GM08714 (cell line): Measurements from ENCODE around the gene GPNMB.

Source experiments
- H3K4me3 ChIP-seq: fragments of 200-500 bp; sonication (Bioruptor generic); 2 replicates; pipeline ENCODE4 v1.5.1; 2014; ENCODE audit warnings: mild to moderate bottlenecking, low read length, inconsistent platforms
- ZNF274 ChIP-seq: IDR thresholded peaks from 2 replicates; pipeline ENCODE4 v1.6.1; 2012; ENCODE audit warnings: mild to moderate bottlenecking, low read depth, low read length

Gene GPNMB

DNA sequence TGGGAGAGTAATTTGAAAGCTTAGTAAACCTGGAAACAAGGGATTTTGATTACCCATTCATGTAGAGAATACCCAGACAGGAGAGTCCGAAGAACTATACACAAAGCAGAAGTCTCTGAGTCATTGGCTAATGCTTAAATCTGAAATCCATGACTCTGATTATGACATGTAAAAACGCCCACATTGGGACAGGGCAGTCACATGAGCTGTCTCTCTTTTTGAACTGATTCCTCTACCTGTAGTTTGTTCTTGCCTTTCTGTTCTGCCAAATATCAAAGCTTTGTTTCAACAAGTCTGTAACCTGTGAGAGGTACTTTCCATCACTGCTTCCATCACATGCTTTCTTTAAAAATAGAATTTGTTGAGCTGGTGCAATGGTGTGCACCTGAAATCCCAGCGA, 4.3 kb upstream of the GPNMB start:
- TF ChIP-seq ZNF274: no peak

DNA sequence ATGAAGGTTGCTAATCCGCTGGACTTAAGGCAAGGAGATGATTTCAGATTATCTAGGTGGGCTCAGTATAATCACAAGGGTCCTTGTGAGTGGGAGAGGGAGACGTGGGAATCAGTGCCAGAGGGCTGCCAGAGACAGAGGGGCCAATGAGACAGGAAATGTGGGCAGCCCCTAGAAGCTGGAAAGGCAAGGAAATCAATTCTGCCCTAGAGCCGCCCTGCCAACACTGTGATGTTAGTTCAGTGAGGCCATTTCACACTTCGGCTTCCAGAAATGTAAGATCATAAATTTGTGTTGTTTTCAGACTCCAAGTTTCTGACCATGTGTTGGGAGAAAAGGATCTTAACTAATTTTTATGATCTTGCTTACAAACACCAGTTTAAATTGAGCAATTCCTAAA, 3.6 kb upstream of the GPNMB start:
- TF ChIP-seq ZNF274: no peak
- H3K4me3 ChIP-seq: no peak overlapping the region

More for the DNA sequence above, 4.3 kb upstream of the GPNMB start:
- H3K4me3 ChIP-seq: no peak overlapping the region

DNA sequence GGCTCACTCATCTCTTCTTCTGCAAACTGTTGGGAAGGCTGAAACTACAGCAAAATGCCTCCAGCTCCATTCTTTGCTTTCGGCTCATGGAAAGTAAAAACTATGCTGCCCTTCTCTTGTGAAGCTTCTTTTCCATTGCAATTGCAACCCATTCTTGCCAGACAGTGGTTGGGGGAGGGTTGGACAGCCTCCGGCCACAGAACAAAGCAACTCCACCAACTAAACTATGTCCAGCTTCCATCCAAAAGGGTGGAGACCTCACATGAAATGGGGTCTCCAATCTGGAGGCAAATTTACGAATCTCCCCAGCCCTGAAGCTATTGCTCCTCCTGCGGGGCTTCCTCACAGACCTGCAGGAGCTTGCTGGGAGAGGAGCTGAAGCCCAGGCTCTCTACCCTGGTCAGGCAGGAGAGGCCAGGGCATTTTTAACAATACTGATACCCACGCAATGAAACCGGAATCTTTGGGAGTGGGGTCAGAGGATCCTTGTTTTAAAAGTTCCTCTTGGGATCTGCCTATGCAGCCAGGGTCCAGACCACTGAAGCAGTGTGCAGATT, 549 bp downstream of the GPNMB start:
- TF ChIP-seq ZNF274: no peak
- H3K4me3 ChIP-seq: no peak overlapping the region

- no peak for TF ChIP-seq ZNF274
- peak overlapping the region; percentile 8; the same call in 1 of the 2 replicates for H3K4me3 ChIP-seq
These were observed 1.2 kb downstream of the GPNMB start for GRCh38 chr7:23247603-23248335.

- no peak for TF ChIP-seq ZNF274
These were observed 2.9 kb downstream of the GPNMB start for GRCh38 chr7:23249486-23249885.

GRCh38 chr7:23254051-23254681, 7.6 kb downstream of the GPNMB start:
- no peak overlapping the region for H3K4me3 ChIP-seq
- TF ChIP-seq ZNF274: no peak

More at GRCh38 chr7:23249486-23249885, 2.9 kb downstream of the GPNMB start:
- no peak overlapping the region for H3K4me3 ChIP-seq

DNA sequence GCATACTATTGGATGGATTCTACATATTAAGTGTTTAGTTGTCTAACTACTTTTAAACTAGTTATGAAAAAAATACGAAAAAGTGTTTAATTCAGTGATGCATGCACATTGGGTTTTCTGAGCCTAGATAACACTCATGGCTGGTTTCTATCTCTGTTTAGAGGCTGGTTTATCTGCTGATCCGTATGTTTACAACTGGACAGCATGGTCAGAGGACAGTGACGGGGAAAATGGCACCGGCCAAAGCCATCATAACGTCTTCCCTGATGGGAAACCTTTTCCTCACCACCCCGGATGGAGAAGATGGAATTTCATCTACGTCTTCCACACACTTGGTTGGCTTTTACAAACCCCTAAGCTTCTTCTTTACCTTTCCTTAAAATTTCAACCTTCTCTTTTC, 10.2 kb downstream of the GPNMB start:
- H3K4me3 ChIP-seq: no peak overlapping the region
- TF ChIP-seq ZNF274: no peak

DNA sequence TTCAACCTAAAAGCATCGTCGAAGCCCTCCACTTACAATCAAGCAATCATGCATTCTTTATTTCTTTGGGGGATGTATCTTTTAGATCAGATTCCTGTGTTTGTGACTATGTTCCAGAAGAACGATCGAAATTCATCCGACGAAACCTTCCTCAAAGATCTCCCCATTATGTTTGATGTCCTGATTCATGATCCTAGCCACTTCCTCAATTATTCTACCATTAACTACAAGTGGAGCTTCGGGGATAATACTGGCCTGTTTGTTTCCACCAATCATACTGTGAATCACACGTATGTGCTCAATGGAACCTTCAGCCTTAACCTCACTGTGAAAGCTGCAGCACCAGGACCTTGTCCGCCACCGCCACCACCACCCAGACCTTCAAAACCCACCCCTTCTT, 13.8 kb downstream of the GPNMB start:
- no peak overlapping the region for H3K4me3 ChIP-seq
- no peak for TF ChIP-seq ZNF274

DNA sequence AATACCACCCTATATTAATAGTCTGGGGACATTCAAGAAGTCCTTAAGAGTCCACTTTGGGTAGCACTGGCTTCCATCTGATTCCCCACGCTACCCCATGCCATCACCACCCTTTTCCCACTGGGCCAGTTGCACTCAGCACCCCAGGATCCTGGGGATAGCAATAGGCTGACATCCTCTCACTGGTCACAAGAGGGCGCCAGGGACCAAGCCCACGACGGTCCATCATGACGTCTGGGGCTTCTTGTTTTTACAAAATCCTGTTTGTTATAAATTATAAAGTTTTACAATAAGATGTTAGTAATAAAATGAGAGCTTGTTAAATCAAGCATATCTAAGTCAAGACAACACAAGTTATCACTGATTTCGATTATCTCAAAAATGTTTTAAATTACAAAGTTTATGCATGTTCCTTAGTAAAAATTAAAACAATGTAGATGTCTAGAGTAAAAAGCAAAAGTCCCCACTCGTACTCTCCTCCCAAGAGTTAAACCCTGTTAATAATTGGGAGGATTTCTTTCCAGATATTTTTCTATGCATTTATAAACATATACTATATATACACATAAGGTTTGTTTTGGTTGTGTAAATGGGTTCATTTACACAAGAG, 15.4 kb downstream of the GPNMB start:
- H3K4me3 ChIP-seq: no peak overlapping the region
- no peak for TF ChIP-seq ZNF274

DNA sequence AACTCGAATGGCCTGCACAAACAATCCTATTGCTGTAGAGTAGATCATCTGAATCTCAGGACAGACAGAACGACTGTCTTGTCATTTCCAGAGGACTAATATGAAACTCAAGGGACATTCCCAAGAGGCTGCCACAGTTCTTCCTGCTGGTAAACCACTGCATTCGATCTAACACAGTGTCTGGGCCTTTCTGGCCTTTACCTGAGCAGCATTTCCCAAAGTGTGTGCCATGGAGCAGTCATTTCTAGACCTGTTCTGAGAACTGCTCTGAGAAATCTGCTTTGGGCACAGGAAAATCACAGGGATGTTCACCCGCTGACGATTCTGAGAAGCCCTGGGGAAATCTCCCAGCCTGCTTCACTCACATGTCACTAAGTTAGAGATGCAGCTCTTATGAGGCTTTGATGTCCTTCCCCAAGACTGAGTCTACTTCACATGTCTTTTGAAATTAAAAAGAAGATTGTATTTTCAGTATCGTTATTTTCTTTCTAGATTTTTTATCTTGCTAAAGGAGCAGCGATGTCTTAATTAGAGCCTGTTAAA, 18.4 kb downstream of the GPNMB start:
- H3K4me3 ChIP-seq: no peak overlapping the region
- TF ChIP-seq ZNF274: no peak

GRCh38 chr7:23266918-23267317, 20.3 kb downstream of the GPNMB start:
- no peak for TF ChIP-seq ZNF274
- no peak overlapping the region for H3K4me3 ChIP-seq

DNA sequence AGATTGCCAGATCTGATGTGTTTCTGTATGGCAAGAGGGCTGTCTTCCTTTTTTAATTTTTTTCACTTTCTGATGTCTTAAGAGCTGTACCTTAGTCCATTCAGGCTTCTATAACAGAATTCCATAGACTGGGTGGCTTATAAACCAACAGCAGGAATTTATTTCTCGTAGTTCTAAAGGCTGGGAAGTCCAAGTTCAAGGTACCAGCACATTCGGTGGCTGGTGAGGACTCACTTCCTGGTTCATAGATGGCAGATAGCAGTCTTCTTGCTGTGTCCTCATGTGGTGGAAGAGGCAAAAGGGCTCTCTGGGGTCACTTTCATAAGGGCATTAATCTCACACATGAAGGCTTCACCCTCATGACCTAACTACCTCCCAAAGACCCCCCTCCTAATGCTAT, 20.8 kb downstream of the GPNMB start:
- no peak overlapping the region for H3K4me3 ChIP-seq
- no peak for TF ChIP-seq ZNF274

- TF ChIP-seq ZNF274: no peak
- H3K4me3 ChIP-seq: no peak overlapping the region
These were observed 21.6 kb downstream of the GPNMB start for GRCh38 chr7:23268167-23268566.

DNA sequence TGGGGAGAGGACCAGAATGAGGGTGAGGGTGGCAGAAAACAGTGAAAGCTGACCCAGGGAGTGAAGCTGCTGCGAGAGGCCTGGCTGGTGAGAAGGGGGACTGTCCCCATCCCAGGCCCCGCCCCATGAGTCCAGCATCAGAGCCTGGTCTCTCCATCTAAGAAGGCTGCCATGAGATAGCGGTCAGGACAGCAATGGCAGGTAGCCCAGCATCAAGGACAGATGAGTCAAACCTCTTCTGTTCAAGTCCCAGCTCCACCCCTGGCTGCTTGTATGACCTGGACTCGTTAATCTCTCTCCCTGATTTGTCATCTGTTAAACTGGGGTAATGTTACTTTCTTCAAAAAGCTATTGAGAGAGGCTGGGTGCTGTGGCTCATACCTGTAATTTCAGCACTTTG, 22.2 kb downstream of the GPNMB start:
- H3K4me3 ChIP-seq: no peak overlapping the region
- no peak for TF ChIP-seq ZNF274
